ENCODE data around the gene NRCAM.

GRCh38 chr7:108294595-108294994, 161.6 kb downstream of the NRCAM start:
- TF ChIP-seq CTCF (IDR thresholded peaks at IDR 0.05) (no peak), POLR2A (IDR thresholded peaks at IDR 0.05) (no peak)

Data from vagina (tissue), 2 donors.